ENCODE results near the gene ACRV1.
"Not testable (repeated sequence)": the region's sequence is repeated elsewhere in the genome, so short reads cannot be mapped to it uniquely, and the experiment has no call there.

ACRV1 gene, protein sequence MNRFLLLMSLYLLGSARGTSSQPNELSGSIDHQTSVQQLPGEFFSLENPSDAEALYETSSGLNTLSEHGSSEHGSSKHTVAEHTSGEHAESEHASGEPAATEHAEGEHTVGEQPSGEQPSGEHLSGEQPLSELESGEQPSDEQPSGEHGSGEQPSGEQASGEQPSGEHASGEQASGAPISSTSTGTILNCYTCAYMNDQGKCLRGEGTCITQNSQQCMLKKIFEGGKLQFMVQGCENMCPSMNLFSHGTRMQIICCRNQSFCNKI

DNA sequence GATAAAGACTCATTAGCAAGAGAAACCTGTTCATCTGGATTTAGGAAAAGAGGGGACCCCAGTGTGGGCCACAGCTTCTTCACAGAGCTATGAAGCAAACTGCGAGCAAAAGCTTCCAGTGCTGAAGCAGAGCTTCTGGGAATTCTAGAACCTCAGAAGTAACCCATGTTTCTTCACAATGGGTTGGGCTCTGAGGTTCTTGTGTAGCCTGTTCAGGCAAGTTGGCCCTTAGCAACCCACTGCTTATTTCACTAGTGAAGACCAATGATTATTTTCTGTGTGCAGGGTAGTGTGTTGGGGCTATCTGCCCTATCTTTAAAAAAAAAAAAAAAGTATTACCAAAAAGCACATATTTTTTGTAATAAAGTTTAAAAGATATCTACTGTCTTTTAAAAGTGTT lies at the start of gene ACRV1:
Gene ACRV1 (minus strand): TSS at position 101 of the 400 bp plus-strand sequence. CDS start 67 bp downstream, at position 34.
- in situ Hi-C loops (cut with MboI; ENCODE audit: low sequenced_read_pairs) = loop anchor here (25.0 kb wide), 1 partner anchor 182 kb away; no protein-coding TSS in a partner anchor
- no peaks in the 10 kb centered on the region for H3K9me3 ChIP-seq
- DNase-seq (ENCODE audit: low spot score in 2 of 2) = no peak
- H3K27me3 ChIP-seq (ENCODE audit: low read depth) = no peaks in the 10 kb centered on the region
- H3K4me3 ChIP-seq = no peak within 1 kb of the TSS
- peaks cover 27% of the 10 kb centered on the region for H3K36me3 ChIP-seq (replicated peaks)
- no peaks in the 10 kb centered on the region for H3K4me1 ChIP-seq

DNA sequence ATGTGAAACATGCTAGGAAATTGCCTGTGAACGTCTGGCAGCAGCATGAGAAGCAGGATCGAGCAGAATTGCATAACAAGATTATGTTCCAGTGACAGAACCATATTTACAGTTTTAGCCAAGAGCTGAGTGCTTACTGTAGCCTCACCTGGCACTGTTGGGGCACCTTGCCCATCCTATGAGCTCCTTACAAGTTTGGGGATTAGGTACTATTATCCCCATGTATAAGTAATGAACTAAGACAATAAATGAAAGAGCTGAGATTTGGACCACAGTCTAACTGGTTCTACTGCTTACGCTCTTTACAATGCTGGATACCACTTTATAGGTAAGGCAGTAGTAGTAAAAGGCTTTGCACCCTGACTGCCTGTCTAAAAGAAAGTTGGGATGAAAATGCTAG lies 48.3 kb upstream of the ACRV1 start:
- in situ Hi-C loops (cut with MboI; ENCODE audit: low sequenced_read_pairs) = no loop called here
- DNase-seq (ENCODE audit: low spot score in 2 of 2) = no peak
- Histone ChIP-seq H3K27me3 (ENCODE audit: low read depth) (peaks cover 12% of the 10 kb centered on the region), H3K36me3 (replicated peaks) (no peaks in the 10 kb centered on the region), H3K9me3 (no peaks in the 10 kb centered on the region), H3K4me1 (no peaks in the 10 kb centered on the region), H3K4me3 (no peak overlapping the region)

DNA sequence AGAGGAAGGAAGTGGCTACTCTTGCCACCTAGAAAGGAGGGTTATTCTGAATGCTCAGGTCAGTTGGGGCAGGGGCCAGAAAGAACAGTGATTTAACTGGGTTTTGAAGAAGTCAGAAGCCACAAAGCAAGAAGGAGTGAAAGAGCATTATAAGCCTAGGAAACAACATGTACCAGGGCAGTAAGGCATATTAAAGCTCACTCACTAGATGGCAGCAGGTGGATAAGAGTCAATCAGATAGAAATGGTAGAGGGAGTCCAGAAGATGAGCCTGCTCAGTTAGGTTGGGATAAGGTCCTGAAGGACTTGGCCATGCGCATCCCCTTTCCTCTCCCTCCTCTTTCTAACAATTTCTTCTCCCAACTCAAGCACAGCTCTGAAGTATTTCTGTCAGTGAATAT lies 43.5 kb upstream of the ACRV1 start:
- H3K4me3 ChIP-seq = no peak overlapping the region
- peaks cover 16% of the 10 kb centered on the region for H3K27me3 ChIP-seq (ENCODE audit: low read depth)
- in situ Hi-C loops (cut with MboI; ENCODE audit: low sequenced_read_pairs) = no loop called here
- no peaks in the 10 kb centered on the region for H3K4me1 ChIP-seq
- no peak for DNase-seq (ENCODE audit: low spot score in 2 of 2)
- no peaks in the 10 kb centered on the region for H3K9me3 ChIP-seq
- no peaks in the 10 kb centered on the region for H3K36me3 ChIP-seq (replicated peaks)

DNA sequence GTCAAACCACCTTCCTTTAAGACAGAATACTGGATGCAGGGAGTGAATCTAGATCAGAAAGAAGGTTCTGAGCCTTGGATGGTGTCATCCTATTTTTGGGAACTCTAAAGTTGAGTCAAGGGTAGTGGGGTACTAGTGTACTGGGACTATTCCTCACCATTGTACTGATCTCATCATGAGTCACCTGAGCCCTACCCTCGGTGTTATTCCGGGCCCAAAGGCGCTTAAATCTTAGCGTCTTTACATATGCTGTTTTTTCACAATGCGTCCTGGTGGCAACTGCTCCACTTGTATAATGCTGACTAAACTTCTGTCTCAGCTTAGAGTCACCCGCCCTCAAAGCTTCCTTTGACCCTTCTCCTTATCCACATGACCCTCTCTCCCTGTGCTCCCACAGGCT lies 40.1 kb upstream of the ACRV1 start:
- in situ Hi-C loops (cut with MboI; ENCODE audit: low sequenced_read_pairs) = no loop called here
- Histone ChIP-seq H3K4me3 (no peak overlapping the region), H3K4me1 (no peaks in the 10 kb centered on the region), H3K9me3 (no peaks in the 10 kb centered on the region), H3K36me3 (replicated peaks) (no peaks in the 10 kb centered on the region), H3K27me3 (ENCODE audit: low read depth) (peaks cover 16% of the 10 kb centered on the region)
- no peak for DNase-seq (ENCODE audit: low spot score in 2 of 2)

DNA sequence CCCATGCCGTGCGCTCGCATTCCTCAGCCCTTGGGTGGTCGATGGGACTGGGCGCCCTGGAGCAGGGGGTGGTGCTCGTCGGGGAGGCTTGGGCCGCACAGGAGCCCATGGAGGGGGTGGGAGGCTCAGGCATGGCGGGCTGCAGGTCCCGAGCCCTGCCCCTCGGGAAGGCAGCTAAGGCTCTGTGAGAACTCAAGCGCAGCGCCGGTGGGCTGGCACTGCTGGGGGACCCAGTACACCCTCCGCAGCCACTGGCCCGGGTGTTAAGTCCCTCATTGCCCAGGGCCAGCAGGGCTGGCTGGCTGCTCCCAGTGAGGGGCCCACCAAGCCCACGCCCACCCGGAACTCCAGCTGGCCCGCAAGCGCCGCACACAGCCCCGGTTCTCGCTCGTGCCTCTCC lies 24.0 kb upstream of the ACRV1 start:
- H3K4me1 ChIP-seq; H3K9me3 ChIP-seq; in situ Hi-C loops (cut with MboI; ENCODE audit: low sequenced_read_pairs); H3K27me3 ChIP-seq (ENCODE audit: low read depth); DNase-seq (ENCODE audit: low spot score in 2 of 2); H3K4me3 ChIP-seq; H3K36me3 ChIP-seq (replicated peaks): not testable (repeated sequence)

DNA sequence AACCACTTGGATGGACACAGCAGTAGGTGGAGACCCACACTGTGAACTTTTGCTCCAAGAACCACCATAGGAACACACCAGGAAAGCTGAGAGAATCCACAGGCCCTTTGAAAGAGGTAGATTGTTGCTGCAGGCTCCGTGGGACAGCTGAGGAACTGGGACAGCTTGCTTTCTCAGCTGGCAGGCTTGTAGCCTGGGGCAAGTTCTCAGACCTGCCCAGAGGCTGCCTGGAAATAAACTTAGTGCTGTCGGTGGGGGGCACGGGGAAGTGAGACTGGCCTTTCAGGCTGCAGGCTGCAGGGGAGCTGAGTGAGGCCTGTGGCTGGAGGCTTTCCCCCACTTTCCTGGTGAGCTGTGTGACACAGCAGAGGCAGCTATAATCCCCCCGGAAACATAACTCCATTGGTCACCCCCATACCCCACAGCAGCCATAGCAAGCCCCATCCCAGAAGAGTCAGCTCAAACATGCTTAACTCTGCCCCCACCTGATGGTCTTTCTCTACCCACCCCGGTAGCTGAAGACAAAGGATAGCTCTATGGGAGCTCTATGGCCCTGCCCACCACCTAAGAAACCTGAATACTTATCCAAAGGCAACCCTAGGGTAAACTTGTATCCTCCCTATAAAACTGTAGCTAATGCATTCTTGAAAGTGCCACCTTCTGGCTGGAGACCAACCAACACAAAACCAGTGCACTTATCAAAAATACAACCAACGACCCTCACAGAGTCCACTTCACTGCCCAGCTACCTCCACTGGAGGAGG lies 21.4 kb upstream of the ACRV1 start:
- no peaks in the 10 kb centered on the region for H3K36me3 ChIP-seq (replicated peaks)
- DNase-seq (ENCODE audit: low spot score in 2 of 2) = no peak
- H3K4me1 ChIP-seq = no peaks in the 10 kb centered on the region
- in situ Hi-C loops (cut with MboI; ENCODE audit: low sequenced_read_pairs) = no loop called here
- H3K9me3 ChIP-seq = no peaks in the 10 kb centered on the region
- no peaks in the 10 kb centered on the region for H3K27me3 ChIP-seq (ENCODE audit: low read depth)
- no peak overlapping the region for H3K4me3 ChIP-seq

DNA sequence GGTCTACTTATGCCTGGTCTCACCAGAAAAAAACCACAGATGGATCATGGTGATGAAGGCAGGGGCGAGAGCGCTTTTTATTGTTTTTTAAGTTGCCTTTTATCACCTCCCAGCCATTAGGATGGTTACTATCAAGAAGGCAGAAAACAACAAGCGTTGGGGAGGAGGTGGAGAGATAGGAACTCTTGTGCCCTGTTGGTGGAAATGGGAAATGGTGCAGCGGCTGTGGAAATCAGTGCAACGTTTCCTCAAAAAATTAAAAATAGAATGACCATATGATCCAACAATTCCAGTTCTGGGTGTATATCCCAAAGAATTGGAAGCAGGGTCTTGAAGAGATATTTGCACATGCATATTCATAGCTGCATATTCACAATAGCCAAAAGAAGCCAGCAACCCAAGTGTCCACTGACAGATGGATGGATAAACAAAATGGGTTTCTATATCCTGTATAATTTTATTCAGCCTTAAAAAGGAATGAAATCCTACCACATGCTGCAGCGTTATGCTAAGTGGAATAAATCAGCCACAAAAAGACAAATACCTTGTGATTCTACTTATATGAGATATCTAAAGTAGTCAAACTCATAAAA lies 20.5 kb upstream of the ACRV1 start:
- no peaks in the 10 kb centered on the region for H3K36me3 ChIP-seq (replicated peaks)
- H3K27me3 ChIP-seq (ENCODE audit: low read depth) = no peaks in the 10 kb centered on the region
- H3K4me3 ChIP-seq = no peak overlapping the region
- in situ Hi-C loops (cut with MboI; ENCODE audit: low sequenced_read_pairs) = no loop called here
- DNase-seq (ENCODE audit: low spot score in 2 of 2) = no peak
- H3K4me1 ChIP-seq = no peaks in the 10 kb centered on the region
- H3K9me3 ChIP-seq = no peaks in the 10 kb centered on the region

DNA sequence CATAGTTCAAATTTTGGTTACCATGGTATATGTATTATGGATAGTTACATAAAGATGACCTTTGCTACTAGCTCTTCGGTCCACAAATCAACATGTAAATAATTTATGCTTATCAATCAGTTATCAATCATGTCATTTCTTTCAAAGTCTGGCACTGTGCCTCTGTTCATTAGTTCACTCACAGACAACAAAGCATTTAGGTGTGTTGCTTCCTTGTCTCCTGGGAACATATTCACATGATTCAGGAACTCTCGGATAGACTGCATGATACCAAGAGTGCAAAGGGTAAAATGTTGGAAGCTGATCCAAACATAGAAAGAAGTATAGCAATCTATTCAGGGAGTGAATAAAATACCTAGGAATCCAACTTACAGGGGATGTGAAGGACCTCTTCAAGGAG lies 14.3 kb upstream of the ACRV1 start:
- Histone ChIP-seq H3K4me3 (no peak overlapping the region), H3K36me3 (replicated peaks) (no peaks in the 10 kb centered on the region), H3K9me3 (no peaks in the 10 kb centered on the region), H3K27me3 (ENCODE audit: low read depth) (no peaks in the 10 kb centered on the region), H3K4me1 (no peaks in the 10 kb centered on the region)
- in situ Hi-C loops (cut with MboI; ENCODE audit: low sequenced_read_pairs) = loop anchor here (25.0 kb wide), 1 partner anchor 167 kb away; no protein-coding TSS in a partner anchor
- DNase-seq (ENCODE audit: low spot score in 2 of 2) = no peak

DNA sequence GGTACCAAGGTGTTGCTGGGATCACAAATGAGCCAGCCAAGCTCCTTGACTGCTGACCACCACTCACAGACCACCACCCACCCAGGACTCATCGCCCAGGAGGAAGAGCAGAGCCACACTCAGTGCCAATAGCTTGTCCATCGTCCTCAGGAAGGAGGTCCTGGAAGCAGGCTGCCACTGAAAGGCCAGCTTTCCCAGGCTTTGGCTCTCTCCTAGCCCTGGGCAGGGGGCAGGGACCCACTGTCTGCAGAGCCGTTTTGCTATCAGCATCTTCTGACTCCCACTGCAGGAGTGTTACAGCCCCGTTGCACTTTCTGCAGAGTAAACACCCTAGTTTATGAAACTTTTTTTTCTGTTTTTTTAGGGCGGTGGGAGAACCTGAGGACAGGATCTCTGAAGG lies 12.2 kb upstream of the ACRV1 start:
- Histone ChIP-seq H3K4me3 (no peak overlapping the region), H3K4me1 (no peaks in the 10 kb centered on the region), H3K36me3 (replicated peaks) (no peaks in the 10 kb centered on the region), H3K9me3 (no peaks in the 10 kb centered on the region), H3K27me3 (ENCODE audit: low read depth) (no peaks in the 10 kb centered on the region)
- in situ Hi-C loops (cut with MboI; ENCODE audit: low sequenced_read_pairs) = loop anchor here (25.0 kb wide), 1 partner anchor 169 kb away; no protein-coding TSS in a partner anchor
- DNase-seq (ENCODE audit: low spot score in 2 of 2) = no peak

DNA sequence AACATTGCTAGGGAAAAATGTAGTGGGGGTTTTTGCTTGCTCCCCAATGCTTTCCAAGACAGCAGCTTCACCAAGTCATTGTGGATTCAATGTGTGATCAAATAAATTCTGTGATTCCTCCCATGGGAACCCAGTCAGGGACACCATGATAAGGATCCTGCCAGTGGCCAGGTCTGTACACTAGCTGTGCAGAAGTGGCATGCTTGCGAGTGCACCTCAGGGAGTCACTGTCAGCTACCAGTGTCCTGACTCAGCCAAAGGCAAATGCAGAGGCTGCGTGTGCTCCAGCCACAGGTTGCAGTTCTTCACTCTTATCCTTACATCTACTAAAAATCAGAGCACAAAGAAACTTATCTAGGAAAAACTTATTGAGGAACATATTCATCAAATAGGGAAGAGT lies 9.4 kb upstream of the ACRV1 start:
- Histone ChIP-seq H3K4me3 (no peak overlapping the region), H3K9me3 (no peaks in the 10 kb centered on the region), H3K4me1 (no peaks in the 10 kb centered on the region), H3K27me3 (ENCODE audit: low read depth) (no peaks in the 10 kb centered on the region), H3K36me3 (replicated peaks) (no peaks in the 10 kb centered on the region)
- no peak for DNase-seq (ENCODE audit: low spot score in 2 of 2)
- in situ Hi-C loops (cut with MboI; ENCODE audit: low sequenced_read_pairs) = loop anchor here (25.0 kb wide), 1 partner anchor 172 kb away; no protein-coding TSS in a partner anchor

DNA sequence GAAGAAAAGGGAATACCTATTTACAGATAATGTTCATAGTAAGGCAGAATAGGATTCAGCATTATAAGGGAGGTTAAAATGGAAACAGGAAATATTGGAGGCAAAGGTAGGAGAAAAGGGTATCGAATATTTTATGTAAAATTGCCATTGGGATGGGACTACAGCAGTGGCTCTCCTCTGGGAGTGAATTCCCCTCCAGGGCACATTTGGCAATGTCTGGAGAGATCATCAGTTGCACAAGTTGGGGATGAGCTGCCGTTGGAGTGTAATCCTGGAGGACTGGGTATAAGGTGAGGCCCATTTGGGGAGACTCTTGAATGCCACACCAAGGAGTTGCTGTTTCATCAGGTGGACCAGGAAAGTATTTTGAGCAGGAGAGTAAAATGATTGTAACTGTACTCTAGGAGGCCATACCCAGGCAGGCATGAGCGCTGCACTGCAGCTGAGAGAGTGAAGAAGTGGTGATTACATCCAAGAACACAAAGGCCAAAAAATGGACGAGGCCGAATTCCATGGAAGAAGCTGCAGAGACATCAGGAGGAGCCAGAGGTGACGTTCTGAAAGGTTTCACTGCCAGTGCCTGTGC lies 8.7 kb upstream of the ACRV1 start:
- no peaks in the 10 kb centered on the region for H3K27me3 ChIP-seq (ENCODE audit: low read depth)
- in situ Hi-C loops (cut with MboI; ENCODE audit: low sequenced_read_pairs) = loop anchor here (25.0 kb wide), 1 partner anchor 173 kb away; no protein-coding TSS in a partner anchor
- H3K36me3 ChIP-seq (replicated peaks) = no peaks in the 10 kb centered on the region
- no peak overlapping the region for H3K4me3 ChIP-seq
- no peaks in the 10 kb centered on the region for H3K9me3 ChIP-seq
- no peak for DNase-seq (ENCODE audit: low spot score in 2 of 2)
- H3K4me1 ChIP-seq = no peaks in the 10 kb centered on the region

DNA sequence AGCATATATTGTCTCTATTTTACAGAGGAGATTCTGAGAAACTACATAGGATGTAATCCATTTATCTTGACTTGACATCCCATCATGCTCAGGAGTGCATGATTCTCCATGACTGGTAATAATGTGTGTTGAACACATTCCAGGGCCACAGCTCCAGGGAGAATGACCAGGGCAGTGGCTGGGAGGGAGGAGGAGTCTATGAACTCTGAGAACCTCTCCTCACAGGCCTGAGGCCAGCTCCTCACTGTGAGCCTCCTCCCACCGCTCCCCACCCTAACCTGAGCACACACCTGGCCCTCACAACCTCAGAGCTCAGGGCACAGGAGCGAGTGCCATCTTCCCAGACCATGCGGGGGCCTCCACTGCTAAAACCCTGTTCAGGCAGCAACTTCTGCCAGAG lies 8.0 kb upstream of the ACRV1 start:
- H3K36me3 ChIP-seq (replicated peaks) = no peaks in the 10 kb centered on the region
- no peak for DNase-seq (ENCODE audit: low spot score in 2 of 2)
- H3K4me3 ChIP-seq = no peak overlapping the region
- no peaks in the 10 kb centered on the region for H3K27me3 ChIP-seq (ENCODE audit: low read depth)
- in situ Hi-C loops (cut with MboI; ENCODE audit: low sequenced_read_pairs) = loop anchor here (25.0 kb wide), 1 partner anchor 174 kb away; no protein-coding TSS in a partner anchor
- H3K9me3 ChIP-seq = no peaks in the 10 kb centered on the region
- H3K4me1 ChIP-seq = no peaks in the 10 kb centered on the region

DNA sequence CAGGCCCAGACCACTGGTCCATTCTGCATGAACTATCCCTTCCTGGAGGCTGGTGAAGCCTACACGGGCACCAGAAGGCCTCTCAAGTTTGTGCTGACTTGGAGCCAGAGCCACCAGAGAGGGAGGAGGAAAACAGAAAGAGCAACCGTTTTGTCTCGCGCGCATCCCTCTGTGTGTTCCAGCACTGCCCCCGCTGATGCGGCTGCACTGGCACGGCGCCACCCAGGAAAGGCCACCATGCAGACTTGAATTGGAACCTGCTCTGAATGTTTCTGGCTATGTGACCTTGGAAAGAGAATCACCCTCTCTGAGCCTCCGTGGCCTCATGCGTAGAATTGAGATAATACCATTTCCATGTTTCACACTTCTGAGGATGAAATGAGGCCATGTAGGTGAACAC lies 7.4 kb upstream of the ACRV1 start:
- H3K36me3 ChIP-seq (replicated peaks) = no peaks in the 10 kb centered on the region
- no peaks in the 10 kb centered on the region for H3K4me1 ChIP-seq
- no peak overlapping the region for H3K4me3 ChIP-seq
- DNase-seq (ENCODE audit: low spot score in 2 of 2) = no peak
- in situ Hi-C loops (cut with MboI; ENCODE audit: low sequenced_read_pairs) = loop anchor here (25.0 kb wide), 1 partner anchor 174 kb away; no protein-coding TSS in a partner anchor
- H3K9me3 ChIP-seq = no peaks in the 10 kb centered on the region
- H3K27me3 ChIP-seq (ENCODE audit: low read depth) = no peaks in the 10 kb centered on the region
